GM23338 (cell line): ENCODE measurements around the gene CCDC39. TPM values are rescaled to one million over a fixed set of nuclear protein-coding genes. Genes with fewer than 3 reads are reported as not detected.

Source experiments
- ATAC-seq: fragments of 200-7000 bp; cut with Tn5 transposase; 3 replicates; pipeline ENCODE4 v1.9.1; 2020
- DNase-seq: peaks from one replicate; pipeline ENCODE4 v3.0.0-alpha.2; 2015; ENCODE audit warnings: low spot score
- H2AFZ ChIP-seq: fragments of 200-600 bp; sonication (generic); 2 replicates; pipeline ENCODE4 v1.8.0; 2016; ENCODE audit warnings: antibody characterized with exemption, mild to moderate bottlenecking, moderate library complexity
- H3F3A ChIP-seq: fragments of 200-600 bp; sonication (generic); replicated peaks from 2 replicates; pipeline ENCODE4 v1.8.0; 2017; ENCODE audit warnings: antibody characterized with exemption, mixed run types, low read depth
- H3K27ac ChIP-seq: fragments of 200-600 bp; sonication (generic); 2 replicates; pipeline ENCODE4 v1.6.1; 2016; ENCODE audit warnings: low read depth
- H3K27me3 ChIP-seq: fragments of 200-600 bp; sonication (generic); 2 replicates; pipeline ENCODE4 v1.8.0; 2016; ENCODE audit warnings: mild to moderate bottlenecking, mixed run types, moderate library complexity; ENCODE audit not compliant: insufficient read depth
- H3K36me3 ChIP-seq: fragments of 200-600 bp; sonication (generic); 2 replicates; pipeline ENCODE4 v1.8.0; 2016; ENCODE audit warnings: mild to moderate bottlenecking; ENCODE audit not compliant: insufficient read depth
- H3K4me1 ChIP-seq: fragments of 200-600 bp; sonication (generic); 2 replicates; pipeline ENCODE4 v1.8.0; 2016; ENCODE audit warnings: mild to moderate bottlenecking, moderate library complexity; ENCODE audit not compliant: insufficient read depth
- H3K4me2 ChIP-seq: fragments of 200-600 bp; sonication (generic); 2 replicates; pipeline ENCODE4 v1.7.1; 2017; ENCODE audit warnings: mixed run types
- H3K4me3 ChIP-seq: fragments of 200-600 bp; sonication (generic); 2 replicates; pipeline ENCODE4 v1.6.1; 2016; ENCODE audit warnings: mixed run types
- H3K79me2 ChIP-seq: fragments of 200-600 bp; sonication (generic); replicated peaks from 2 replicates; pipeline ENCODE4 v1.8.0; 2017; ENCODE audit warnings: mild to moderate bottlenecking; ENCODE audit not compliant: insufficient read depth
- H3K9me2 ChIP-seq: fragments of 200-600 bp; sonication (generic); 2 replicates; pipeline ENCODE4 v1.8.0; 2017; ENCODE audit not compliant: insufficient read depth
- H4K20me1 ChIP-seq: fragments of 200-600 bp; sonication (generic); replicated peaks from 2 replicates; pipeline ENCODE4 v1.8.0; 2017; ENCODE audit warnings: mild to moderate bottlenecking; ENCODE audit not compliant: insufficient read depth
- H3K27ac Mint-ChIP-seq: 2 replicates; pipeline ENCODE4 v1.8.0; 2020; ENCODE audit warnings: inconsistent platforms, mild to moderate bottlenecking, moderate library complexity, mixed read lengths
- H3K27me3 Mint-ChIP-seq: 3 replicates; pipeline ENCODE4 v1.8.0; 2022; ENCODE audit warnings: low read depth, mild to moderate bottlenecking, moderate library complexity, mixed read lengths, inconsistent platforms; ENCODE audit not compliant: insufficient read depth, poor library complexity
- H3K36me3 Mint-ChIP-seq: 3 replicates; pipeline ENCODE4 v1.8.0; 2021; ENCODE audit warnings: low read depth, mild to moderate bottlenecking, inconsistent platforms, moderate library complexity, mixed read lengths
- H3K4me1 Mint-ChIP-seq: 3 replicates; pipeline ENCODE4 v1.8.0; 2020; ENCODE audit warnings: mild to moderate bottlenecking, inconsistent platforms, mixed read lengths
- H3K4me3 Mint-ChIP-seq: 3 replicates; pipeline ENCODE4 v1.8.0; 2021; ENCODE audit warnings: moderate library complexity, mild to moderate bottlenecking, inconsistent platforms, mixed read lengths
- H3K9me3 Mint-ChIP-seq: 3 replicates; pipeline ENCODE4 v1.8.0; 2020; ENCODE audit warnings: moderate library complexity, mild to moderate bottlenecking, inconsistent platforms, mixed read lengths
- EZH2phosphoT487 ChIP-seq: fragments of 200-600 bp; sonication (generic); IDR thresholded peaks from one replicate; pipeline ENCODE4 v1.8.1; 2018; ENCODE audit warnings: antibody characterized with exemption; ENCODE audit not compliant: unreplicated experiment
- NANOG ChIP-seq: IDR thresholded peaks from 2 replicates; pipeline ENCODE4 v1.6.1; 2016; ENCODE audit warnings: antibody characterized with exemption, borderline replicate concordance
- POLR2AphosphoS5 ChIP-seq: IDR thresholded peaks from 2 replicates; pipeline ENCODE4 v1.6.1; 2016; ENCODE audit warnings: antibody characterized with exemption, low read depth
- STAT1 ChIP-seq: IDR thresholded peaks from one replicate; pipeline ENCODE4 v1.6.1; 2016; ENCODE audit warnings: antibody characterized with exemption; ENCODE audit not compliant: unreplicated experiment
- ZNF114 ChIP-seq: fragments of 250-450 bp; sonication (Bioruptor Pico); IDR thresholded peaks from 2 replicates; pipeline ENCODE4 v1.5.0; 2020; ENCODE audit warnings: mild to moderate bottlenecking, moderate library complexity
- ZNF331 ChIP-seq: fragments of 250-450 bp; sonication (Bioruptor Pico); IDR thresholded peaks from 2 replicates; pipeline ENCODE4 v1.5.0; 2020; ENCODE audit warnings: low read depth, mild to moderate bottlenecking, moderate library complexity
- polyA plus RNA-seq: library from polyadenylated mRNA; unstranded; fragments of >200 nt; fragmentation: Nextera tagmentation; extraction: Ambion mirVana; gene quantifications from 2 replicates; pipeline ENCODE4 v1.2.1, GENCODE V29; 2016
- total RNA-seq: library from RNA; depleted of rRNA; stranded (reverse); fragments of >200 nt; shearing (Covaris generic); gene quantifications from 2 replicates; pipeline ENCODE4 v1.2.3, GENCODE V29; 2014
- TF ChIP-seq, protein P1 (sequence below): IDR thresholded peaks from 2 replicates; pipeline ENCODE4 v1.6.1; 2016; ENCODE audit warnings: antibody characterized with exemption
- TF ChIP-seq, protein P2 (sequence below): IDR thresholded peaks from one replicate; pipeline ENCODE4 v1.6.1; 2018; ENCODE audit warnings: antibody characterized with exemption; ENCODE audit not compliant: unreplicated experiment

The CCDC39 gene
- total and polyA plus RNA-seq, 2 experiments from 2014 or later: 0.52 to 2.6 TPM

DNA sequence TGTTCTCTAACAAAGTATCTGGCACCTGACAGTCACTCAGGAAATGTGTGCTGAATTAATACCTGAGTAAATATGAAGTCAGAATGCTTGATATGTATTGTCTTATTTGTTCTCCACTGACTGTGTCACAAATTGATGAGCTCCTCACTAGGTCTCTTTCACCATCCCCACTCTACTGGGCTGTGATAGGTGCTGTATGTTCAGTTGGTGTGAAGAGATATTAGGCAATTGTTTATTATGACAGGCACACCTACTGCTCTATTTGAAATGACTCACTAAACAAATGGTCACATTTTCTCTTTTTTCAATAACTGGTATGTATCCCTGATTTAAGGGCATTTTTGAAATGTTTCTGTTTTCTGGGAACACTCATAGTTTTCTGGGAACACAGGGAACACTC lies 25.2 kb upstream of the CCDC39 start:
- Histone ChIP-seq H3F3A (0 out of 2 replicates have a peak, but pooled peaks cover 2% of the 10 kb centered on the region), H3K27ac (no peak overlapping the region), H4K20me1 (no peaks in the 10 kb centered on the region), H3K4me2 (no peak overlapping the region), H3K27me3 (no peaks in the 10 kb centered on the region), H3K4me1 (peaks cover 20% of the 10 kb centered on the region), H3K9me2 (no peaks in the 10 kb centered on the region), H2AFZ (no peak overlapping the region), H3K36me3 (peaks cover 5% of the 10 kb centered on the region; the same call in 1 of the 2 replicates), H3K4me3 (no peak overlapping the region), H3K79me2 (no peaks in the 10 kb centered on the region)
- no peak overlapping the region for H3K4me3 Mint-ChIP-seq
- DNase-seq: no peak
- H3K4me1 Mint-ChIP-seq: peaks cover 20% of the 10 kb centered on the region; the same call in 2 of the 3 replicates
- TF ChIP-seq, protein P1, sequence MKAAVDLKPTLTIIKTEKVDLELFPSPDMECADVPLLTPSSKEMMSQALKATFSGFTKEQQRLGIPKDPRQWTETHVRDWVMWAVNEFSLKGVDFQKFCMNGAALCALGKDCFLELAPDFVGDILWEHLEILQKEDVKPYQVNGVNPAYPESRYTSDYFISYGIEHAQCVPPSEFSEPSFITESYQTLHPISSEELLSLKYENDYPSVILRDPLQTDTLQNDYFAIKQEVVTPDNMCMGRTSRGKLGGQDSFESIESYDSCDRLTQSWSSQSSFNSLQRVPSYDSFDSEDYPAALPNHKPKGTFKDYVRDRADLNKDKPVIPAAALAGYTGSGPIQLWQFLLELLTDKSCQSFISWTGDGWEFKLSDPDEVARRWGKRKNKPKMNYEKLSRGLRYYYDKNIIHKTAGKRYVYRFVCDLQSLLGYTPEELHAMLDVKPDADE: no peak
- no peak for TF ChIP-seq ZNF331
- no peak for TF ChIP-seq POLR2AphosphoS5
- TF ChIP-seq ZNF114 (CRISPR knock-in tag): no peak
- no peak overlapping the region for H3K27ac Mint-ChIP-seq
- H3K27me3 Mint-ChIP-seq: no peaks in the 10 kb centered on the region
- no peak for ATAC-seq
- H3K9me3 Mint-ChIP-seq: peaks cover 22% of the 10 kb centered on the region
- H3K36me3 Mint-ChIP-seq: peaks cover 14% of the 10 kb centered on the region; the same call in 2 of the 3 replicates

DNA sequence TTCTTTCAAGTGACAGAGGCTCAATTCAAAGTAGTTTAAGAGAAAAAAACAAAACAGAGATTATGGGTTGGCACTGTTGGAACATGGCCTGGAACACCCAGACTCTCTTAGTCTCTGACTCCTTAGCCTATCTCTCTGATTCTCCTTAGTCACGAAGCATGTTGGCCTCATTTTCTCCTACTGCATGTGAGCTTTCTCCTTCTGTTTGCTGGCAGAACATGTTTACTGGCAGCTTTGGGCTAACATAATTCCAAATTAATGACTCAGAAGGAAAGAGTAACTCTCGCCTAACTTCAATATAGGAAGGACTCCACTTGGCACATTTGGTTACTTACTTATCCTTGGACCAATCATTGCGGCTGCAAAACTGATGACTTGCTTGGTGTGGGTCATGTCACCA lies 21.7 kb upstream of the CCDC39 start:
- peaks cover 14% of the 10 kb centered on the region; the same call in 2 of the 3 replicates for H3K36me3 Mint-ChIP-seq
- Histone ChIP-seq H3K4me2 (no peak overlapping the region), H3F3A (no peaks in the 10 kb centered on the region), H4K20me1 (no peaks in the 10 kb centered on the region), H2AFZ (peak overlapping the region; percentile 24; the same call in 1 of the 2 replicates), H3K4me3 (no peak overlapping the region), H3K79me2 (no peaks in the 10 kb centered on the region), H3K4me1 (no peaks in the 10 kb centered on the region), H3K36me3 (peaks cover 5% of the 10 kb centered on the region; the same call in 1 of the 2 replicates), H3K27ac (no peak overlapping the region), H3K9me2 (no peaks in the 10 kb centered on the region; the same call in 1 of the 2 replicates), H3K27me3 (no peaks in the 10 kb centered on the region)
- ATAC-seq (no peak), DNase-seq (no peak)
- no peak overlapping the region for H3K27ac Mint-ChIP-seq
- H3K4me3 Mint-ChIP-seq: no peak overlapping the region
- no peaks in the 10 kb centered on the region for H3K27me3 Mint-ChIP-seq
- H3K4me1 Mint-ChIP-seq: no peaks in the 10 kb centered on the region
- TF ChIP-seq NANOG: no peak
- no peak for TF ChIP-seq POLR2AphosphoS5
- TF ChIP-seq, protein P2, sequence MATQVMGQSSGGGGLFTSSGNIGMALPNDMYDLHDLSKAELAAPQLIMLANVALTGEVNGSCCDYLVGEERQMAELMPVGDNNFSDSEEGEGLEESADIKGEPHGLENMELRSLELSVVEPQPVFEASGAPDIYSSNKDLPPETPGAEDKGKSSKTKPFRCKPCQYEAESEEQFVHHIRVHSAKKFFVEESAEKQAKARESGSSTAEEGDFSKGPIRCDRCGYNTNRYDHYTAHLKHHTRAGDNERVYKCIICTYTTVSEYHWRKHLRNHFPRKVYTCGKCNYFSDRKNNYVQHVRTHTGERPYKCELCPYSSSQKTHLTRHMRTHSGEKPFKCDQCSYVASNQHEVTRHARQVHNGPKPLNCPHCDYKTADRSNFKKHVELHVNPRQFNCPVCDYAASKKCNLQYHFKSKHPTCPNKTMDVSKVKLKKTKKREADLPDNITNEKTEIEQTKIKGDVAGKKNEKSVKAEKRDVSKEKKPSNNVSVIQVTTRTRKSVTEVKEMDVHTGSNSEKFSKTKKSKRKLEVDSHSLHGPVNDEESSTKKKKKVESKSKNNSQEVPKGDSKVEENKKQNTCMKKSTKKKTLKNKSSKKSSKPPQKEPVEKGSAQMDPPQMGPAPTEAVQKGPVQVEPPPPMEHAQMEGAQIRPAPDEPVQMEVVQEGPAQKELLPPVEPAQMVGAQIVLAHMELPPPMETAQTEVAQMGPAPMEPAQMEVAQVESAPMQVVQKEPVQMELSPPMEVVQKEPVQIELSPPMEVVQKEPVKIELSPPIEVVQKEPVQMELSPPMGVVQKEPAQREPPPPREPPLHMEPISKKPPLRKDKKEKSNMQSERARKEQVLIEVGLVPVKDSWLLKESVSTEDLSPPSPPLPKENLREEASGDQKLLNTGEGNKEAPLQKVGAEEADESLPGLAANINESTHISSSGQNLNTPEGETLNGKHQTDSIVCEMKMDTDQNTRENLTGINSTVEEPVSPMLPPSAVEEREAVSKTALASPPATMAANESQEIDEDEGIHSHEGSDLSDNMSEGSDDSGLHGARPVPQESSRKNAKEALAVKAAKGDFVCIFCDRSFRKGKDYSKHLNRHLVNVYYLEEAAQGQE: no peak
- no peak for TF ChIP-seq STAT1
- TF ChIP-seq EZH2phosphoT487: no peak
- no peak for TF ChIP-seq ZNF331
- no peak for TF ChIP-seq ZNF114 (CRISPR knock-in tag)
- H3K9me3 Mint-ChIP-seq: peaks cover 22% of the 10 kb centered on the region
